ENCODE measurements around the gene LMX1A.

The LMX1A gene

DNA sequence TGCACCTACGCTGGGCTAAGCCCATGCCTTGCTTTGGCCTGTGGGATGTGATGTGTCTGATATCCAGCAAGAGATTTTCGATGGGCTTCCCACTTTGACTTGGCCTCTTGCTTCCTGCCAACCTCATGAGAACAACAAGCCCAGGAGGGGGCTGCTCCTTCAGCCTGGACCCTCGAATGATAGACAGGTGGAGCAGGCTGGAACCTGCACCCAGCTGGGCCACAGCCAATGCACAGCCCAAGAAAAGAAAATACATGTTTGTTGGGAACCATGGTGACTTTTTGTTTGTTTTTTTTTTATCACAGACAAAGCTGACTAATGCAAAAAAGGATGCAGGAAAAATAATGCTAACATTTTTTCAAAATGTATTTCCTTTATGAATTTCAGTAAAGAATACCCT lies 144.3 kb downstream of the LMX1A start:
- FAIRE-seq = no peak

DNA sequence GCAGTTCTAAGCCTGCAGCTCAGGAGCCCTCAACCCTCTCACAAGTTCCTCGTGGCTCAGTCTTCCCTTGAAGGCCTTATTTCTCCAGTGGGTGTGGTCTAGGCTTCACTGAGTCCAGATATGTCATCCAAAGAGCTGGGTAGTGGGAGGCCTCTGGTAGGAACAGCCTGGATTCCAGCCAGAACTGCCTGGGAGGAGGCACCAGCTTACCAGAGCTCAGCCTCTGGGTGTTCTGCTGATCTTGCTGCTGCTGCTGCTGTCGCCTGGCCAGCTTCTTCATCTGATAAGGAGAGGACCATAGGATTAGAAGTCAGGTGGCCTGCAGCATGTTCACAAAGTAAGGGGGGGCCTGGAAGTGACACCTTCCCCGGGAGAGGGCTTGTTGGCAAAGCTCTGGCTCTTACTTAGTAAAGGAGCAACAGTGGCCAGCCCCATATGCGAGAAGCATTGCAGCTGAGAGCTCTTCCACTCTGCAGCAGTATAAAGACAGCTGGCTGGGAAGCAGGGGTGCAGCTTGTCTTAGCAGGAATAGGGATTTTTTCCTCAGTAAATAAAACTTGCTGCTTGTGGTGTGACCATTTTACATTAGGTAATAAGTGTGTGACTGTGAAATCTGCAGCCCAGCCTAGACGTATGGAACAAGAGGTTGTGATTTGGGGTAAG lies 148.5 kb downstream of the LMX1A start:
- no peak for FAIRE-seq

DNA sequence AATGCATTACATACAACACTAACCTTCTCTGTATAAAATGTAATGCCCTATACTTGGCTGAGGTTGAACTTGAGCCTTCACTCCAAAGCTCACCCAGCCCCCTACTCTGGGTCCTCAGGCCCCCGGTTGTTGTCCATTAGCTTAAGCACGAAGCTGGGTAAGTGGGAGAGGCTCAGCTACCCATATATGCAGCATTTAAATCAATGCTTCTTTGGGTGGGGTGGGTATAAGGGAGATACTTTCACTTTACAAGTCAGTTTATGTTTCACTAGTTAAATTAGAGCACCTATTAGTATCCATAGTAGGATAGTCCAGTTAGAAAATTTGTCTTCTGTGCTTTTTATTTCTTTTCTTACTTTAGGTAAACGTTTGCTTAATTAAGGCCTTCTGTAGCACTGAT lies 151.4 kb downstream of the LMX1A start:
- FAIRE-seq = no peak

DNA sequence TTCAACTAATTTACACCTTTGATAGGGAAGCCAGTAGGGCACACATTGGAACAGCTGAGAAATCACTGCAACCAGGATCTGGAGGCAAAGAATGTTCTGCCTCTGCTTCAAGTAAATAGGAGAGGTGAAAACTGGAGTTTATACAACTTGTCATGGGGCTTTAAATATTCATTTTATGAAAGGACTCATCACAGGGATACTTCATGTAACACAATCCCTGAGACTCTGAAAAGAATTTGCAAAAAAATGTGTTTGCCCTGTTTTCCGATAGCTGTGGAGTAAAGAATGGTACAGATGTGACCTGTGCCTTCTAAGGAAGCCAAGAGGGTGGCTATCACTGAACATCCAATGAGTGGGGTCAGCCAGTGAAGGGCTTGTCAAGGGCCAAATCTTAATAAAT lies 152.0 kb downstream of the LMX1A start:
- FAIRE-seq = no peak

DNA sequence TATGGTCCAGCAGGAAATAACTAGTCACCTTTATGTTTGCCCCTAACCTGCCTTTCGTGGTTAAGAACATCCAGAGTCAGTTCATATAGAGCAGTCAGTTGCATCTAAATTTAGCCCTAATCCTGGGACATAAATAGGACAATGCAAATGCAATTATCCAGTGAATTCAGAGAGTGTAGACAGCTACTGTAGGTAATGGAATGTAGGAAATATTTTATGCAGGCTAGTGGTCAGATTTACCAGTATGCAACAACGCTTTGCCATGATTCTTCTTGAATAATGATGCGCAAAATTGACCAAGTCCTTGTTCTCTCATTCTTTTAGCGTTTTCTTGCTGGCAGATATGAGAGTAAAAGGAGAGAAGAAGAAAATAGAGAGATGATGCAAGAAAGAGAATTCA lies 165.4 kb downstream of the LMX1A start:
- no peak for FAIRE-seq

DNA sequence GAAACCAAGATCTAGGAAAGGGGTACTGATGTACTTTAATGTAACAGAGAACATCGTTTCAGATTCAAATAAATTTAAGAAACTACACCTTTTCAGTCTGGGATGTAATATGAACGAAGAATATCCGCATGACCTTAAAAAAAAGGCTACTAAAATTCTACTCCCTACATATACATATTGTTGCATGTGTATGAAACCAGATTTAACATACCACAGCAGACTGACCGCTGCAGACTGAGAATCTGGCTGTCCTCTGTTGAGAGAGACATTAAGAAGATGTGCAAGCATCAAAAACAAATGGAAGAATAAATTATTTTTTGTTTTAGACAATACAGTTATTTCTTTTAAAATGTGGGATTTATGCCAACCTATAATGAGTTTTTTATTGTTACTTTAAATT lies 166.6 kb downstream of the LMX1A start:
- no peak for FAIRE-seq

DNA sequence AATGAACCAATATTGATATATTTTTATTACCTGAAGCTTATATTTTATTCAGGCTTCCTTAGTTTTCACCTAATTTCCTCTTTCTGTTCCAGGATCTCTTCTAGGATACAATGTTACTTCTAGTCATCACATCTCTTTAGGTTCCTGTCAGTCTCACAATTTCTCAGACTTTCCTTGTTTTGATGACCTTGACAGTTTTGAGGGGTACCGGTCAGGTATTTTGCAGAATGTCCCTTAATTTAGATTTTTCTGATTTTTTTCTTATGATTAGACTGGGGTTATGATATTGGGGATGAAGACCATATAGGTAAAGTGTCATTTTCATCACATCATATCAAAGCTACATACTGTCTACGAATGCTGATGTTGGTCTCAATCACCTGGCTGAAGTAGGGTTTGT lies 167.5 kb downstream of the LMX1A start:
- FAIRE-seq = no peak

DNA sequence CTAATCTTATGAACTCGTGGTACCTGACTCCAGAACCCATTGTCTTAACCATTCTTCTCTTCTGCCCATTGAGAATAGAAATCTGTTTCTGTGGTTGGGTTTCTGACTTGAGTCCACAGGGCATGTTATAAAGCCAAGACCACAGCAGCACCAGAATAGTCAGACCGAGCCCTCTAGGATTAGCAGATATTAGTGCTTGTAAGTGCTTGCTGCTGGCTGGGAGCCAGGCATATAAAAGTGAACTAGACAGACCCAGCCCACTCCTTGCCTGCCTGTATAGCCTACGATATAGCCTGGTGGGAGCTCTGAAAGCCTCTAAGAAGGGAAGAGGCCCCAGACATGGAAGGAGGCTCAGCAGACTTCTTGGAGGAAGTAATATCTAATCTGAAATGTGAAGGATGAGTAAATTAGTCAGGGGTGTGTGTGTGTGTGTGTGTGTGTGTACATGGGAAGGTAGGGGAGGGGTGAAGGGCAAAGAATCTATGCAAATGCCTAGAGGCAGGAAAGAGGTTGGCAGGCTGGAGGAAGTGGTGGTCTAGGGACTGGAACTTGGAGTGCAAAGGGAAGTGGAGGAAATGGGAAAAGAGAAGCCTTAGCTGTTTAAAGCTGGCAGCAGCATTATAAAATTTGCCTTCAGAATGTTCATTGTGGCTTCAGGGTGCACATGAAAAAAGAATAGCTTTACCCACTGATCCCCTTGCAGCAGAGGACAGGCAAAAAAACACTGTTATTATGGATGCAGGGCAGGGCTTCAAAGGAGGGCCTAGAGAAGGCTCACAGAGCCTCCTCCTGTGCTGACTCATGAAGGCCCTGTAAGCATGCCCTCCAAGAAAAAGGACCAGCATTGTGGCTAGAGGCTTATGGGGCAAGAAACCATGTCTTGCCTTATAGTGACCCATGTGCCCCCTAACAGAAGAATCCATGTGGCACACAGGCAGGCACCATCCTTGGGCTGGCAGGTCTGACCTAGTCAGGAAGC lies 169.2 kb downstream of the LMX1A start:
- no peak for FAIRE-seq

DNA sequence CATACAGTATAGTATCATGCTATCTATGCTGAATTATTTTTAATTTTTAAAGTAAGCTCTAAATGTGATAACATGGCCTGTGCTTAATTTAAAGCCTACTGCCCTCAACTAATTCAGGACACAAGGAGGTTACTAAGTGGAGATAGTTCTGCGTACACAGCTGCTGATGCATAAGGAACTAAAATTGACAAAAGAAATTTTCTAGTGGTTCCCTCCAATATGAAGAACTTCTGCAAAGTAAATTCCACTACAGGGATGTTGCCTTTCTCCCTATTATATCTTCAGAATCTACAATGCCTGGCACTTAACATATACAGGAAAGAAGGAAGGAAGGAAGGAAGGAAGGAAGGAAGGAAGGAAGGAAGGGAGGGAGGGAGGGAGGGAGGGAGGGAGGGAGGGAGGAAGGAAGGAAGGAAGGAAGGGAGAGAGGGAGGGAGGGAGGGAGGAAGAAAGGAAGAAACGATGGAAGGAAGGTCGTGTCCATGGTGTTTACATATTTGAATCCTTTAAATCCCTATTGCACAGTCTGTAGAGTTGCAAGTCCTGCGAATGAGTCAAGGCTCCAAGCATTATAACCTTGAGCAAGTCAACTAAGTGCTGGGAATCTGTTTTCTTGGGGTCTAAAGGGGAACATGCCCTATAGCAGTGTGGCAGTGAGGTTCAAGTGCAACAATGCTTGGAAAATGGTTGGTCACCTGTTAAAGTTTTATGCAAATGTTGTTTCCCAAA lies 171.2 kb downstream of the LMX1A start:
- no peak for FAIRE-seq

DNA sequence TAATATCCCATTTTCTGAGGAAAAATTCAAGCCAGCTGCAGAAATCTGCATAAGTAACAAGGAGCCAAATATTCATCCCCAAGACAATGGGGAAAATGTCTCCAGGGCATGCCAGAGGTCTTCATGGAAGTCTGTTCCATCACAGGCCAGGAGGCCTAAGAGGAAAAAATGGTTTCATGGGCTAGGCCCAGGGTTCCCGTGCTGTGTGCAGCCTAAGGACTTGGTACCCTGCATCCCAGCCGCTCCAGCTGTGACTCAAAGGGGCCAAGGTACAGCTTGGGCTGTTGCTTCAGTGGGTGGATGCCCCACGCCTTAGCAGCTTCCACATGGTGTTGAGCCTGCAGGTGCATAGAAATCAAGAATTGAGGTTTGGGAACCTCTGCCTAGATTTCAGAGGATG lies 173.5 kb downstream of the LMX1A start:
- FAIRE-seq = no peak

DNA sequence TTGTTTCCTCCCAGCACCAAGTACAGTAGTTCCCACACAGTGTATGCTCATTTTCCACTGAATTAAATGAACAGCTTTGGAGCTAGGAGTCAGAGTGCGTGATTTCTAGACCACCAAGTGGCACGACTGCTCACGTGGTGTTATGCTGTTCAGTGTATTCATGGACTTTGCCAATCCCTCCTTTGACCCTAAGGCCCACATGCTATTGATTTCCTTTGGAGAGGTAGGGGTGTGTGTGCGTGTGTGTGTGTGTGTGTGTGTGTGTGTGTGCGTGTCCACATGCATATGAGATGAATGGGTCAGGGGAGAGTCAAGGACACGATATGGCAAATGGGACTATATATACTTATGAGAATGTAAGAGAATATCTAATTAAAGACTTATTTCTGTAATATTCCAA lies 177.2 kb downstream of the LMX1A start:
- no peak for FAIRE-seq

DNA sequence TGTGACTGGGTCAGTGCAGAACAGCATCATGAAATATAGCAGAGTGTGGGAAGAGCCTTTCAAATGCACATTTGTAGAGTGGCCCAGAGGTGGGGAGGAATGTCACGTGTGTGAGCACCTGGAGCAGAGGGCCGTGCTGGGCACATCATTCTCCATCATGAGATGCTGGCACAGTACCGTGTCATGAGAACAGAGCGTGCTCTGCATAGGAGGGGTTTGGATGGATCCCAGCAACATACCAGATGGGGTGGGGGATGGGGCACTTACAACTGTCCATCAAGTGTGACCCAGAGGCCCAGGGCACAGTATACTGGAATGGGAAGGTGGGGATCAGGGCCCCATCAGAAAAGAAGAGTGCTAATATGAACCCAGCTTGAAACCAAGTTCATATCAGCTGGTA lies 182.0 kb downstream of the LMX1A start:
- FAIRE-seq = no peak

DNA sequence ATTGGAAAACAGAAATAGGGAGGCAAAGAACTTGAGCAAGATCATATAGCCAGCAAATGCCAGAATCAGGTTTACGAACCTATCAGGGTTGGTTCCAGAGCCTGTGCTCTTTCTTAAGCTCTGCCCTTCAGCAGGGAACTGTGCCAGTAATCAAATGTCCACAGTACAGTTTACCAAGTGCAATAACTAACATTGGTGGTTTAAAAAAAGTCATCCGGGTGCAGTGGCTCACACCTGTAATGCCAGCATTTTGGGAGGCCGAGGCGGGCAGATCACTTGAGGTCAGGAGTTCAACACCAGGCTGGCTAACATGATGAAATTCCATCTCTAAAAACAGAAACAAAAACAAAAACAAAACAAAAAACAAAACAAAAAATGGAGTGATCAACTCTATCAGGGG lies 182.7 kb downstream of the LMX1A start:
- no peak for FAIRE-seq

DNA sequence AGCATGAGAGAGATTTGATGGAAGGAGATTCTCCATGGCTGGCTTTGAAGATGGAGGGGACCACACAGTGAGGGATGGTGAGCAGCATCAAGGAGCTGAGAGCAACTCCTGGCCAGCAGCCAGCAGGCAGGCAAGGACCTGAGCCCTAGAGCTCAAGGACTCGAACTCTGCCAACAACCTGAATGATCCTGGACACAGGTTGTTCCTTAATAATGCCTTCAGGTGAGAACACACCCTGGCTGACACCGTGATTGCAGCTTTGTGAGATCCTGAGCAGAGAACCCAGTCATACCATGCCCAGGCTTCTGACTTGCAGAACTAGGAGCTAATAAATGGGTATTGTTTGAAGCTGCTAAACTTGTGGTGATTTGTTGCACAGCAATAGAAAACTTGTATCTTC lies 183.1 kb downstream of the LMX1A start:
- no peak for FAIRE-seq

DNA sequence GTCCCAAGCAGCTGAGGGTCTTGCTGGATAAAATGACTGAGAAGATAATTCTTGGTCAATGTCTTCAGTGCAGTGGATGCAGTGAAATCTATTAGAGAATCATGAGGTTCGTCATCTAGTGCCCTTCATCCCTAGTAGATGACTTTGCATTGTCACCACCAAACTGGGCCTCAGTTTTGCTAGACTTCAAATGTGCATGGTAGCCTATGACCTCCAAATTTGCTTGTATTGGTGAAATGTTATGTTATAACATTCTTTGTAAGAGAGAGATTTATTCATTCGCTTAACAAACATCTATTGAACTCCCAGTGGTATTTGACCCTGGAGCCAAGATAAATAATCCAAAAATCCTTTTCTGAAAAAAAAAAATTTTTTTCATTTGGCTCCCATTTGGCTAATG lies 183.8 kb downstream of the LMX1A start:
- FAIRE-seq = no peak

DNA sequence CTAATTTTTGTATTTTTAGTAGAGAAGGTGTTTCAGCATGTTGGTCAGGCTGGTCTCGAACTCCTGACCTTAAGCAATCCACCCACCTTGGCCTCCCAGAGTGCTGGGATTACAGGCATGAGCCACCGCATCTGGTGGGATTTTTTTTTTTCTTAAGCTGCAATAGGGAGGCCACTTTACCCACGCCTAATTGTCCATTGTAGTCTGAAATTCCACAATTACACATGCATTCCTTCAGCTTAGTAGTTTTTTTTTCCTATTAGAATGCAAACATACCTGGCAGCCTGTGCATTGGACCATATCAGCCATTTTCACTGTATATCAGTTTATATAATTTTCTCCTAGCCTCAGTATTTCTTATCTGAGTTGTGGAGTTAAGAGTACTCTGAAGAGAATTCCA lies 186.8 kb downstream of the LMX1A start:
- no peak for FAIRE-seq

DNA sequence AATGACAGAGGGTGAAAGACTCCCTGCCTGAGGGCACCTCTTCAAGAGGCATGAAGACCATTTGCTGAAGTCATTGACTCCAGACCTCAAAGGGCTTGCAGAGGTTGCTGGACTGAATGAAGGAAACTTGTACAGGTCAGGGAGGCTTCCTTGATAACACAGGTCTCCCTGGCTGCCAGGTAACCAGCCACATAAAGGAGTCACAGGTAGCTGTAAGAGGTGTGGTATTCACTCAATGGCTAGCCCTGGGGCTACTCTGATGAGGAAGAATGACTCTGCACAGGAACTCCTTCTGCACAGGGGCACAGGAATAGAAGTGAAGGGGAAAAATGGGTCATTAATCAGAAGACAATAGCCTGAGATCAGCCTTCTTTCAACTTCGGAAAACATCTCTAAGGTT lies 187.5 kb downstream of the LMX1A start:
- FAIRE-seq = no peak

DNA sequence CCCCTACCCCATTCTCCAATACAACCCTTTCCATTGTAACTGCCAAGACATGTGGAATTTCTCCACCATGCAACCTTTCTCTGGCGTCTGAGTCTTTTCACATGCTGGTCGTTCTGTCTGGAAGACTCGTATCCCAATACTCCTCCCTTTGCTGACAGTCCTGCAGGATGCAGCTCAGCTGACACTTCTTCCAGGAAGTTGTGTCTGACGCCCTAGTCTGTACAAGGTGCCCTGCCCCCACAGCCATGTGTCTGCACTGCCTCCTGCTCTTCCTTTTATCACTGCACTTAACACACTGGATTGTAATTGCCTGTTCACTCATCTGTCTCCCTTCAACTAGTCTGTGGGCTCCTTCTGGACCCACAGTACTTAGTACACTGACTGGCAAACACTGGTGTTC lies 188.0 kb downstream of the LMX1A start:
- FAIRE-seq = no peak

DNA sequence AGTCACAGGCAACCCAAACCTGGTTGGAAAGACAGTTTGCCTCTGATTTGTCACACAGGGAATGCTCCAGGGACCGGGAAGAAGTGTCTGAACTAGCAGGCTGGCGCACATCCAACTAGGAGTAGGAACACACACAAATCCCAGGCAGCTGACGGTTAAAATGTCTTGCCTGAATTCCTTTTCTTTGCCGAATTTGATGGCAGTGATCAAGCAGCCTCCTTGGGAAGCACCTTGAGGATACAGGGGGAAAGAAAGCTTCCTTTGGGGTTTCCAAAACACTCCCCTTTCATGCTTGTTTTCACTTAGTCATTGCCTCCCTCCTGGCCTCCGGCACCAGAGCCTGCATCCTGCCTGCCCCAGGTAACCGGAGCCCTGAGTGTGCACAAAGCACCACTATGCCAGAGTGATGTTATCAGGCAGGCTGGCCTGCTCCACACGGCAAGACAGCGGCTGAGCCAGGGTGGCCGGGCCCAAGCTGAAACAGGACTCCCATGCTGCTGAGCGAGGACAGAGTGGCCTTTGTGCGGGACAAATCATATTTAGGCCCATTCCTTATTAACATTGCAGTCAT lies 193.8 kb downstream of the LMX1A start:
- FAIRE-seq = no peak

DNA sequence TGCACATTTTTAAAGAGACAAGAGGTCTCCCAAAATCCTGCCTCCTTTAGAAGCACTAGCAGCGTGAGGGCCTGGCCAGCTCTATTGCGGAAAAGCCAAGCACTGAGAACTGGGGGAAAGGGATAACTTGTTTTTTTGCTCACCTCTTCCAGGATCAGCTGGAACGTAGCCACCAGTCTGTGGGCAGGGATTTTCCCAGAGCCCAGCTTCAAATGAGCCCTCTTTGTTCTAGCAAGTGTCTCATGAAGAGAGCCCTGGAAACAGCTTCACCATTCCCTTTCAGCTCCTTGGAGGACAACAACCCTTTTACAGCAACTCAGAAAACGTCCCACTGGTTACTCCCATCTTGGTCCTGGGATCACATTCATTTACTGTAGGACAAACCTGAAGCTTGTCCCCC lies 195.4 kb downstream of the LMX1A start:
- FAIRE-seq = no peak

DNA sequence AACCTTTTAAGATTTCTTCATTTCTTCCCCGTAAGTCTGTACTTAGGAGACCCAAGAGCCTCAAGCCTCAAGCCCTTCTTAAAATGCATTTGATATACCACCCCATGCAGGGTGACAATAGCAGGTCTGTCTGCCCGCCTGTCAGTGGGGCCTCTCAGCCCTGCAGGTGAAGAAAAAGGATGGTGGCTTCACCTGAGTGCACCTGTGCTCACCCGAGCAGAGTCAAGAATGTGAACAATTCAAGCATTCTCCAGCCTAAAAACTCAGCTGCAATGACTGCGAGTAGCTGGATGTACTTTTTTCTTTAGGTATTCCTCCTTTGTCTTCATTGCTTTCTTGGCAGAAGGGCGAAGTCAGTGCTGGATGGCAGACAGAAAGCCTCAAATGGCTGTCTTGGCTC lies 203.3 kb downstream of the LMX1A start:
- no peak for FAIRE-seq

DNA sequence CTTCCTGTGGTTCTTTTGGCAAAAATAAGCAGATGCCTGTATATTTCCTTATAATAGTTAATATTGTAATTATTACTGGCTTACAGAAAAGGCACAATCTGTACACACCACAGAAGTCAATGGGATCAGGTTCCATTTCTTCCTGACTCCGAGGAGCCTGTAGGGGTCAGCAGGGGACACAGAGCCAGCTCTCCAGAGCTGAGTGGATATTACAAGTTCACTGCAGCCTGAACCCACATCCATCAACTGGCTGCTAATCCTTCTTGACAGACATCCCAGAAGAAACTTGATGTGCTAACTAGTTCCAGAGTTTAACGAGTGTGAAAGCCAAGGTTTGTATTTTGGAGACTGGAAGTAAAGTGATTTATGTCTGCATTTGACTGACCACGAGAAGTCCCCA lies 203.8 kb downstream of the LMX1A start:
- FAIRE-seq = no peak

DNA sequence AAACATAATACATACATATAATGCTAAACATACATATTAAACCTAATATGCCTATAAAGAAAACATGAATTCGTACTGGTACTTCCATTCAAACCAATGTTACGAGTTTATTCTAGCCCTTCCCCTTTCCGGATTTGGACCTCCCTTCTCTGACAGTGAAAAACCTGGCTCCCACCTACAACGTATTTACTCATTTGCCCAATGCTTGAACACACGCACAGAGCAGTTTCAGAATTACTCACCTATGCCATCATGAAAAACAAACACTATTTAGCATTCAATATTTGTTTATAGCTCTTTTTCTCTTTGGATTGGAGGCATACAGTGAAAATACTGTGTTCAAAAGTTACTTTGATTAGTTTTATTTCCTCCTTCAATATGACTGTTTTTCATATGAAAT lies 204.4 kb downstream of the LMX1A start:
- no peak for FAIRE-seq

Measured in endometrium (tissue), 2 donors.